ENCODE measurements around the gene VEGFA.
"Not testable (repeated sequence)": the region's sequence is repeated elsewhere in the genome, so short reads cannot be mapped to it uniquely, and the experiment has no call there.

Gene VEGFA

DNA sequence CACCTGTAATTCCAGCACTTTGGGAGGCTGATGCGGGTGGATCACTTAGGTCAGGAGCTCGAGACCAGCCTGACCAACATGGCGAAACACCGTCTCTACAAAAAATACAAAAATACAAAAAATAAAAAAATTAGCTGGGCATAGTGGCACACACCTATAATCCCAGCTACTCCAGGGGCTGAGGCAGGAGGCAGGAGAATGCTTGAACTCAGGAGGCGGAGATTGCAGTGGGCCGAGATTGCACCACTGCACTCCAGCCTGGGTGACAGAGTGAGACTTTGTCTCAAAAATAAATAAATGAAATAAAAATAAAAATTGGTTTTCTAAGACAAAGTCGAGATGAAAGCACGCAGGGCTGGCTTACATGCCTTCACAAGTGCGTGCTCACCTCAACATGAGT, 49.0 kb downstream of the VEGFA start:
- H3K27me3 ChIP-seq (ENCODE audit: insufficient read depth, low read length): peaks cover 18% of the 10 kb centered on the region

DNA sequence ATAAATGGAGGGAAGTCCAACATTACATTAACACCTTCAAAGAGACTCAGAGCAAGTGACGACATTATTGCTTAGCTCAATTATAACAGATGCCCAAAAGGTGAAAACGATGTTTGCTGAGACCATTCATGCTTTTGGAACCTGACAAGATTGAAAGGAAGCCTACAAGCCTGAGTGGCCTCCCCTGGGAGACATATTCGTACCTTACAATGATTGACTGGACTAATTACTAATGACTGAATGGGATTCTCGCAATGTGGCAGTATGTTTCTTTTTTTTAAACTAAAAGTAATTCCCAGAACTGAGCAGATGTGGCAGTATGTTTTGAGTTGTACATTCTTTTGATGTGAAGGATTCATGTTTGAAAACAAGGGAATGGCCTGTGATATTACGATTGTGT, 49.9 kb downstream of the VEGFA start:
- peaks cover 3% of the 10 kb centered on the region for H3K4me1 ChIP-seq (ENCODE audit: insufficient read depth, low read length)
- no peaks in the 10 kb centered on the region for H3K36me3 ChIP-seq (ENCODE audit: insufficient read depth, low read length)
- peaks cover 20% of the 10 kb centered on the region for H3K27me3 ChIP-seq (ENCODE audit: insufficient read depth, low read length)
- H3K4me3 ChIP-seq (ENCODE audit: low read length): no peak overlapping the region
- H3K9me3 ChIP-seq (ENCODE audit: low read length): no peaks in the 10 kb centered on the region
- H2AFZ ChIP-seq (ENCODE audit: low read depth, low read length): no peak overlapping the region

More for the DNA sequence above, 49.0 kb downstream of the VEGFA start:
- not testable (repeated sequence) for H3K9me3 ChIP-seq (ENCODE audit: low read length); H3K4me1 ChIP-seq (ENCODE audit: insufficient read depth, low read length); H2AFZ ChIP-seq (ENCODE audit: low read depth, low read length); H3K4me3 ChIP-seq (ENCODE audit: low read length); H3K36me3 ChIP-seq (ENCODE audit: insufficient read depth, low read length)

- no peaks in the 10 kb centered on the region for H3K9me3 ChIP-seq (ENCODE audit: low read length)
- H3K36me3 ChIP-seq (ENCODE audit: insufficient read depth, low read length): no peaks in the 10 kb centered on the region
- no peak overlapping the region for H3K4me3 ChIP-seq (ENCODE audit: low read length)
- peaks cover 3% of the 10 kb centered on the region for H3K4me1 ChIP-seq (ENCODE audit: insufficient read depth, low read length)
- H2AFZ ChIP-seq (ENCODE audit: low read depth, low read length): no peak overlapping the region
- peaks cover 23% of the 10 kb centered on the region for H3K27me3 ChIP-seq (ENCODE audit: insufficient read depth, low read length)
Observed at GRCh38 chr6:43820486-43820885, 50.5 kb downstream of the VEGFA start.

- H2AFZ ChIP-seq (ENCODE audit: low read depth, low read length): no peak overlapping the region
- peaks cover 26% of the 10 kb centered on the region for H3K27me3 ChIP-seq (ENCODE audit: insufficient read depth, low read length)
- no peak overlapping the region for H3K4me3 ChIP-seq (ENCODE audit: low read length)
- H3K36me3 ChIP-seq (ENCODE audit: insufficient read depth, low read length): no peaks in the 10 kb centered on the region
- H3K4me1 ChIP-seq (ENCODE audit: insufficient read depth, low read length): peaks cover 3% of the 10 kb centered on the region
- H3K9me3 ChIP-seq (ENCODE audit: low read length): no peaks in the 10 kb centered on the region
Observed at GRCh38 chr6:43821101-43821886, 51.3 kb downstream of the VEGFA start.

- H3K9me3 ChIP-seq (ENCODE audit: low read length): no peaks in the 10 kb centered on the region
- no peak overlapping the region for H3K4me3 ChIP-seq (ENCODE audit: low read length)
- H3K27me3 ChIP-seq (ENCODE audit: insufficient read depth, low read length): peaks cover 18% of the 10 kb centered on the region
- H3K4me1 ChIP-seq (ENCODE audit: insufficient read depth, low read length): peaks cover 3% of the 10 kb centered on the region
- H2AFZ ChIP-seq (ENCODE audit: low read depth, low read length): no peak overlapping the region
- H3K36me3 ChIP-seq (ENCODE audit: insufficient read depth, low read length): no peaks in the 10 kb centered on the region
Observed at GRCh38 chr6:43823390-43823789, 53.4 kb downstream of the VEGFA start.

- Histone ChIP-seq H3K4me3 (ENCODE audit: low read length) (no peak overlapping the region), H3K27me3 (ENCODE audit: insufficient read depth, low read length) (peaks cover 18% of the 10 kb centered on the region)
Observed at GRCh38 chr6:43823879-43824702, 54.1 kb downstream of the VEGFA start.

DNA sequence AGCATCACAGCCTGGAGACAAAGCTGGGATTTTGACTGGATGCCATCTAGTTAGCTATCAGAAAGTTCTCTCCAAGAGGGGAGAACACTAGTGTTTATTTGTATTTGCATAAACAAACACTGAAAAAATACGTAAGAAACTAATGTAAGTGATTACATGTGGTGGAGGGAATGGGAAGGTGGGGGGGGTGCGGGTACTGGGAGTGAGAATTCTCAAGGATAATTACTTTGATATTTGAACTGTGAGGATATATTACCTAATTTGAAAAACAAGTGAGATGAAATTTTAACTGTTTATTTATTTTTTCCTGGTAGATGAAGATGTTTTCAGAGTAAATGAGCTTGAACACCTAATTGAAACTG, 54.7 kb downstream of the VEGFA start:
- Histone ChIP-seq H3K4me3 (ENCODE audit: low read length) (no peak overlapping the region), H3K27me3 (ENCODE audit: insufficient read depth, low read length) (peaks cover 18% of the 10 kb centered on the region), H2AFZ (ENCODE audit: low read depth, low read length) (no peak overlapping the region), H3K36me3 (ENCODE audit: insufficient read depth, low read length) (no peaks in the 10 kb centered on the region), H3K4me1 (ENCODE audit: insufficient read depth, low read length) (peaks cover 3% of the 10 kb centered on the region), H3K9me3 (ENCODE audit: low read length) (no peaks in the 10 kb centered on the region)

More at GRCh38 chr6:43823879-43824702, 54.1 kb downstream of the VEGFA start:
- Histone ChIP-seq H3K9me3 (ENCODE audit: low read length) (no peaks in the 10 kb centered on the region), H2AFZ (ENCODE audit: low read depth, low read length) (no peak overlapping the region), H3K4me1 (ENCODE audit: insufficient read depth, low read length) (peaks cover 3% of the 10 kb centered on the region), H3K36me3 (ENCODE audit: insufficient read depth, low read length) (no peaks in the 10 kb centered on the region)

- peaks cover 18% of the 10 kb centered on the region for H3K27me3 ChIP-seq (ENCODE audit: insufficient read depth, low read length)
- H3K36me3 ChIP-seq (ENCODE audit: insufficient read depth, low read length): no peaks in the 10 kb centered on the region
- no peaks in the 10 kb centered on the region for H3K9me3 ChIP-seq (ENCODE audit: low read length)
- H2AFZ ChIP-seq (ENCODE audit: low read depth, low read length): no peak overlapping the region
- H3K4me3 ChIP-seq (ENCODE audit: low read length): no peak overlapping the region
- H3K4me1 ChIP-seq (ENCODE audit: insufficient read depth, low read length): peaks cover 3% of the 10 kb centered on the region
Observed at GRCh38 chr6:43825187-43826115, 55.4 kb downstream of the VEGFA start.

- H2AFZ ChIP-seq (ENCODE audit: low read depth, low read length): no peak overlapping the region
- no peaks in the 10 kb centered on the region for H3K9me3 ChIP-seq (ENCODE audit: low read length)
- H3K27me3 ChIP-seq (ENCODE audit: insufficient read depth, low read length): peaks cover 18% of the 10 kb centered on the region
- H3K36me3 ChIP-seq (ENCODE audit: insufficient read depth, low read length): no peaks in the 10 kb centered on the region
- no peak overlapping the region for H3K4me3 ChIP-seq (ENCODE audit: low read length)
- H3K4me1 ChIP-seq (ENCODE audit: insufficient read depth, low read length): no peaks in the 10 kb centered on the region
Observed at GRCh38 chr6:43826730-43827129, 56.7 kb downstream of the VEGFA start.

GRCh38 chr6:43827898-43828297, 57.9 kb downstream of the VEGFA start:
- H3K4me3 ChIP-seq (ENCODE audit: low read length): no peak overlapping the region
- H3K36me3 ChIP-seq (ENCODE audit: insufficient read depth, low read length): no peaks in the 10 kb centered on the region
- no peaks in the 10 kb centered on the region for H3K4me1 ChIP-seq (ENCODE audit: insufficient read depth, low read length)
- no peak overlapping the region for H2AFZ ChIP-seq (ENCODE audit: low read depth, low read length)
- H3K9me3 ChIP-seq (ENCODE audit: low read length): no peaks in the 10 kb centered on the region
- peaks cover 24% of the 10 kb centered on the region for H3K27me3 ChIP-seq (ENCODE audit: insufficient read depth, low read length)

DNA sequence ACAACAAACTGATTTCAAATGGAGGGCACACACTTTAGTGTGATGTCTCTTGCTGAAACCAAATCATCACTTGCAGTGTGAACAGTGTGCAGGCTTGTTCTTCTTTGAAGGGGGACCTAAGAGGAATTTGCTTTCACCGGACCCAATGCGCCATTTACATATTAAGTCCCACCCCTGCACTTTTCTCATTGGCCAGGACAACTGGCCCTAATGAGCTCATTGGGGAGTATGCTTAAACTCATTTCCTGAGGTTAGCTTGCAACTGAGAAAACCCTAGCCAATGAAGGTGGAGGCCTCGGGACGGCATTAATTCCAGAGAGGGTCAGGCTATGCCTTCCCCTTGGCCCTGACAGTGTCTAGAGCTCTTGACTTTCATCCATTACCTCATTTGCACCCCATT, 58.7 kb downstream of the VEGFA start:
- Histone ChIP-seq H2AFZ (ENCODE audit: low read depth, low read length) (no peak overlapping the region), H3K4me1 (ENCODE audit: insufficient read depth, low read length) (no peaks in the 10 kb centered on the region), H3K9me3 (ENCODE audit: low read length) (no peaks in the 10 kb centered on the region), H3K4me3 (ENCODE audit: low read length) (no peak overlapping the region), H3K36me3 (ENCODE audit: insufficient read depth, low read length) (no peaks in the 10 kb centered on the region), H3K27me3 (ENCODE audit: insufficient read depth, low read length) (peaks cover 19% of the 10 kb centered on the region)

GRCh38 chr6:43829470-43829869, 59.5 kb downstream of the VEGFA start:
- no peaks in the 10 kb centered on the region for H3K4me1 ChIP-seq (ENCODE audit: insufficient read depth, low read length)

DNA sequence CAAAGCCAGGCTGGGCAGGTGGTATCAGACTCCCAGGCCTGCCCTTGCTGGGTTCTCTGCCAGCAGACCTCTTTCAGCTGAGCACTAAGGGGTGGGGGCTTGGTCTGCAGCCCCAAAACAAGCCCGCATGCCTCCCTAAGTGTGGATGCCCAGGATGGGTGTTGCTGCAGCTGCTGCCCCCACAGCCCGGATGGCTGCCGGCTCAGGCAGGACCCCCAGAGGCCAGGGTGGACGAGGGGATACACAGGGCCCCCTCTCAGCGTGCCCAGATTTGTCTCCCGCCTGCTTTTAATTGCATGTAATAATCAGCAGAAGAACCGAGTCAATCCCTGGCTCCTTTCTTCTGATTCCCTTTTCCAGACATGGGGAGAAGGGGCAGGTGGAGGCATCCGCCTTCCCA, 60.8 kb downstream of the VEGFA start:
- no peak overlapping the region for H2AFZ ChIP-seq (ENCODE audit: low read depth, low read length)
- no peaks in the 10 kb centered on the region for H3K36me3 ChIP-seq (ENCODE audit: insufficient read depth, low read length)
- no peaks in the 10 kb centered on the region for H3K9me3 ChIP-seq (ENCODE audit: low read length)
- peaks cover 8% of the 10 kb centered on the region for H3K4me1 ChIP-seq (ENCODE audit: insufficient read depth, low read length)
- peaks cover 7% of the 10 kb centered on the region for H3K27me3 ChIP-seq (ENCODE audit: insufficient read depth, low read length)
- H3K4me3 ChIP-seq (ENCODE audit: low read length): no peak overlapping the region

More at GRCh38 chr6:43829470-43829869, 59.5 kb downstream of the VEGFA start:
- peaks cover 16% of the 10 kb centered on the region for H3K27me3 ChIP-seq (ENCODE audit: insufficient read depth, low read length)
- H3K4me3 ChIP-seq (ENCODE audit: low read length): no peak overlapping the region
- H3K36me3 ChIP-seq (ENCODE audit: insufficient read depth, low read length): no peaks in the 10 kb centered on the region
- H3K9me3 ChIP-seq (ENCODE audit: low read length): no peaks in the 10 kb centered on the region
- no peak overlapping the region for H2AFZ ChIP-seq (ENCODE audit: low read depth, low read length)

Data from neuron (in vitro differentiated cells).